GM12864 (cell line): ENCODE data around the gene KRT33B.
A peak's percentile ranks its signal among the peaks of the same experiment; 100 is the strongest.

Source experiments
- DNase-seq: peaks from one replicate; pipeline ENCODE4 v3.0.0-alpha.2; 2011; ENCODE audit warnings: low read depth
- H3K4me3 ChIP-seq: 2 replicates; pipeline ENCODE4 v1.5.1; 2011; ENCODE audit warnings: mild to moderate bottlenecking, low read depth, low read length, control low read depth
- TF ChIP-seq, protein P1 (sequence below): IDR thresholded peaks from 2 replicates; pipeline ENCODE4 v1.5.1; 2011; ENCODE audit warnings: low read depth, mild to moderate bottlenecking, moderate library complexity, low read length, control low read depth, inconsistent platforms; ENCODE audit errors: missing control alignments

Gene KRT33B

DNA sequence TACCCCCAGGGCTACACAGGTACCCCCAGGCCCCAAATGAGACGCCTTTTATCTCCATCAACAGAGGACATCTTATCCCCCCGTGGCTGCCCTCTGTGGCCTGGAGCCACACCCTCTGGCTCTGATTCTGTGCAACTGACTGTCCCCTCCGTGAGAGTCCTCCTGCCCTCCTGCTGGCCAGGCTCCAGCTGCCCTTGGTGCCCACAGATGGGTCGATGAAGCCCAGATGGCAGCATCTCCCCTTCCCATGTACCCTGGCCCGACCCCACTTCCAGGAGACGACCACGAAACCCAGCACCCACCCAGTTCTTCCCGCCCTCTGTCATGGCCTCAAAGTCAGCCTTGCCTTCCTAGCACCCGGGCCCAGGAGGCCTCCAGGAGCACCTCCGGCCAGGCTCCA lies 44.5 kb downstream of the KRT33B start:
- no peak for DNase-seq
- H3K4me3 ChIP-seq, result no peak overlapping the region
- TF ChIP-seq, protein P1, sequence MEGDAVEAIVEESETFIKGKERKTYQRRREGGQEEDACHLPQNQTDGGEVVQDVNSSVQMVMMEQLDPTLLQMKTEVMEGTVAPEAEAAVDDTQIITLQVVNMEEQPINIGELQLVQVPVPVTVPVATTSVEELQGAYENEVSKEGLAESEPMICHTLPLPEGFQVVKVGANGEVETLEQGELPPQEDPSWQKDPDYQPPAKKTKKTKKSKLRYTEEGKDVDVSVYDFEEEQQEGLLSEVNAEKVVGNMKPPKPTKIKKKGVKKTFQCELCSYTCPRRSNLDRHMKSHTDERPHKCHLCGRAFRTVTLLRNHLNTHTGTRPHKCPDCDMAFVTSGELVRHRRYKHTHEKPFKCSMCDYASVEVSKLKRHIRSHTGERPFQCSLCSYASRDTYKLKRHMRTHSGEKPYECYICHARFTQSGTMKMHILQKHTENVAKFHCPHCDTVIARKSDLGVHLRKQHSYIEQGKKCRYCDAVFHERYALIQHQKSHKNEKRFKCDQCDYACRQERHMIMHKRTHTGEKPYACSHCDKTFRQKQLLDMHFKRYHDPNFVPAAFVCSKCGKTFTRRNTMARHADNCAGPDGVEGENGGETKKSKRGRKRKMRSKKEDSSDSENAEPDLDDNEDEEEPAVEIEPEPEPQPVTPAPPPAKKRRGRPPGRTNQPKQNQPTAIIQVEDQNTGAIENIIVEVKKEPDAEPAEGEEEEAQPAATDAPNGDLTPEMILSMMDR, result no peak

- H3K4me3 ChIP-seq, result no peak overlapping the region
- TF ChIP-seq, protein P1, result no peak
- DNase-seq, result no peak
Observed at GRCh38 chr17:41324180-41325075, 45.2 kb downstream of the KRT33B start.

- TF ChIP-seq, protein P1, result no peak
- no peak for DNase-seq
- H3K4me3 ChIP-seq, result no peak overlapping the region
Observed at GRCh38 chr17:41322903-41323895, 46.4 kb downstream of the KRT33B start.

DNA sequence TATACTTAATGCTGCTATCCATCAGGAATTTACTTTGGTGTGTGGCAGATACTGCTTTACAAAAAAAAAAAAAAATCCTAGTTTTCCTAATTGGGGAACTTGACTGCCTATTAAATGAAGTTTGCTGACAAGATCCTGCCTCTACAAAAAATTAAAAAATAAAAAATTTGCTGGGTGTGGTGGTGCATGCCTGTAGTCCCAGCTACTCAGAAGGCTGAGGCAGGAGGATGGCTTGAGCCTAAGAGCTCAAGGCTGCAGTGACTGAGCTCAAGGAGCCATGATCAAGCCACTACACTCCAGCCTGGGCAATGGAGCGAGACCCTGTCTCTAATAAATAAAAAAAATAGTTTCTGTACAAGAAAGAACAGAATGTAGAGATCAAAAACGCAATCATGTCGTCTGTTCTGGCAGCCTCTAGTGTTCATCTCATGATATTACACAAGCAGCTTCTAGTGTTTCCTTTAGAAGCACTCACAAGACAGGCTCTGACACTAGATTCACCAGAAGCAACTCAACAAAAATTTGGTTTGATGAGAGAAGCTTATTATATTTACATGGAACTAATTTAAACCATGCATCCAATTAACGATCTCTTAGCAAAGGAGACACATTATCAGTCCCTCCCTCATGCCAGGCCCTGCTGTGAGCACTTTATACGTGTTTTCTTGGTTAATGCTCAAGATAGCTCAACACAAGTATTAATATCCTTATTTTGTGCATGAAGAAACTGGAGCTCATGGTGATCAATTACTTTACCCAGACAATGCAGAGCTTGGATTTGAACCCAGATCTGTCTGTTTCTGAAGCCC lies 47.3 kb downstream of the KRT33B start:
- no peak overlapping the region for H3K4me3 ChIP-seq
- TF ChIP-seq, protein P1, result peak; percentile 90
- no peak for DNase-seq

GRCh38 chr17:41318231-41318630 lies 51.4 kb downstream of the KRT33B start:
- H3K4me3 ChIP-seq, result no peak overlapping the region
- no peak for DNase-seq
- TF ChIP-seq, protein P1, result no peak

- TF ChIP-seq, protein P1, result no peak
- DNase-seq, result no peak
- H3K4me3 ChIP-seq, result no peak overlapping the region
Observed at GRCh38 chr17:41315814-41316445, 53.7 kb downstream of the KRT33B start.
